ENCODE data around the gene CCDC134. TPM values are rescaled to one million over a fixed set of nuclear protein-coding genes. Genes with fewer than 3 reads are reported as not detected.

CCDC134 gene
- total and polyA plus RNA-seq, 9 of the 15 experiments (the other 6 are each of a cell fraction or from before 2014, with no cell fraction given) = 0.56 to 11.9 (median 5.3) TPM

- no peak for TF ChIP-seq ZNF699 (CRISPR knock-in tag; IDR thresholded peaks at IDR 0.05; ENCODE audit: insufficient replicate concordance)
- no peak for TF ChIP-seq SREBF2 (CRISPR knock-in tag; IDR thresholded peaks at IDR 0.05)
- no peak for TF ChIP-seq USF1 (CRISPR knock-in tag; IDR thresholded peaks at IDR 0.05)
- no peak for TF ChIP-seq HMGN3 (IDR thresholded peaks at IDR 0.05; ENCODE audit: borderline replicate concordance, extremely low read depth, insufficient read length, low read depth, low read length)
- TF ChIP-seq TFAP4 (CRISPR knock-in tag; IDR thresholded peaks at IDR 0.05; ENCODE audit: borderline replicate concordance) = peak; percentile 67
- TF ChIP-seq ZNF431 (CRISPR knock-in tag; IDR thresholded peaks at IDR 0.05) = 0 out of 2 replicates have a peak, but pooled peaks have one; percentile 17
- TF ChIP-seq CHD7 (IDR thresholded peaks at IDR 0.05; ENCODE audit: low read depth, low read length) = no peak
- TF ChIP-seq MCM2 (IDR thresholded peaks at IDR 0.05; ENCODE audit: low read depth) = no peak
- TF ChIP-seq ZNF511 (CRISPR knock-in tag; IDR thresholded peaks at IDR 0.05) = peak; percentile 20; the same call in 1 of the 2 replicates
- no peak for TF ChIP-seq CC2D1A (IDR thresholded peaks at IDR 0.05)
- TF ChIP-seq XRCC4 (IDR thresholded peaks at IDR 0.05; ENCODE audit: extremely low read depth, insufficient read depth, insufficient read length) = no peak
- no peak for TF ChIP-seq RFX5 (IDR thresholded peaks at IDR 0.05; ENCODE audit: low read depth, low read length)
These were observed at the start of gene CCDC134 (continued) for GRCh38 chr22:41800348-41801146.

Data from K562 (cell line).